GM12878 (cell line): Measurements from ENCODE around the gene MARK4. TPM values are rescaled to one million over a fixed set of nuclear protein-coding genes. Genes with fewer than 3 reads are reported as not detected.

Experiments used
- ATAC-seq: fragments of 200-7000 bp; cut with Tn5 transposase; 3 replicates; pipeline ENCODE4 v1.9.1; 2020; ENCODE audit warnings: mild to moderate bottlenecking, moderate library complexity
- BruUV-seq: library from RNA; stranded (reverse); fragments of 400-500 nt; replicated peaks from 2 replicates; lab custom pipeline; 2021; lab: Mats Ljungman, UMichigan
- CTCF ChIA-PET: fragments of 300-600 bp; sonication (Branson Sonifier 250); formaldehyde crosslinking; extraction: SDS; loops from one replicate; lab custom pipeline; 2021; ENCODE audit warnings: inconsistent platforms; lab: Yijun Ruan, JAX
- POLR2A ChIA-PET: fragments of 350-600 bp; formaldehyde crosslinking; extraction: SDS; loops from one replicate; lab custom pipeline; 2021; ENCODE audit warnings: inconsistent platforms; lab: Charles Lee
- RAD21 ChIA-PET: fragments of 300-600 bp; sonication (Branson Sonifier 250); formaldehyde crosslinking; loops from one replicate; lab custom pipeline; 2023; ENCODE audit warnings: antibody characterized with exemption; ENCODE audit not compliant: unreplicated experiment; lab: Charles Lee
- SMC1A ChIA-PET: fragments of 300-600 bp; sonication (Branson Sonifier 250); formaldehyde crosslinking; loops from one replicate; lab custom pipeline; 2023; ENCODE audit not compliant: unreplicated experiment, uncharacterized antibody; lab: Charles Lee
- DNase-seq: peaks from one replicate; pipeline ENCODE4 v3.0.0-alpha.2; 2011; ENCODE audit warnings: low read depth, low spot score
- FAIRE-seq: peaks from 3 replicates; lab custom pipeline; 2011; peaks lifted over from hg19 to GRCh38; lab: Jason Lieb, UNC
- H2AFZ ChIP-seq: 2 replicates; pipeline ENCODE4 v1.6.0; 2011; ENCODE audit warnings: low read depth, low read length, control low read depth; ENCODE audit not compliant: control insufficient read depth
- H3K27ac ChIP-seq: 2 replicates; pipeline ENCODE4 v1.5.1; 2011; ENCODE audit warnings: control low read depth; ENCODE audit not compliant: control insufficient read depth, insufficient read depth
- H3K27me3 ChIP-seq, 2 experiments: replicated peaks in 1 of 2; 2 replicates each; pipeline versions ENCODE4 v1.6.0 to v1.6.1; 2011; ENCODE audit warnings: low read length in 1 of 2; ENCODE audit not compliant: control insufficient read depth in 2 of 2, insufficient read depth in 2 of 2
- H3K36me3 ChIP-seq, 2 experiments: 2 replicates each; pipeline ENCODE4 v1.5.1; 2011; ENCODE audit warnings: low read length in 1 of 2; ENCODE audit not compliant: control insufficient read depth in 2 of 2, insufficient read depth in 2 of 2
- H3K4me1 ChIP-seq: 2 replicates; pipeline ENCODE4 v1.6.1; 2011; ENCODE audit warnings: mild to moderate bottlenecking, low read length, moderate library complexity, mixed read lengths; ENCODE audit not compliant: control insufficient read depth, insufficient read depth
- H3K4me2 ChIP-seq: 2 replicates; pipeline ENCODE4 v1.6.0; 2011; ENCODE audit warnings: control low read depth; ENCODE audit not compliant: control insufficient read depth, insufficient read depth
- H3K4me3 ChIP-seq: fragments of 200-600 bp; sonication (generic); 2 replicates; pipeline ENCODE4 v1.5.1; 2016
- H3K79me2 ChIP-seq: 2 replicates; pipeline ENCODE4 v1.6.0; 2011; ENCODE audit warnings: low read length; ENCODE audit not compliant: control insufficient read depth, insufficient read depth
- H3K9ac ChIP-seq: 2 replicates; pipeline ENCODE4 v1.8.0; 2011; ENCODE audit warnings: low read length, control low read depth, mixed read lengths; ENCODE audit not compliant: control insufficient read depth, insufficient read depth
- H3K9me3 ChIP-seq: replicated peaks from 3 replicates; pipeline ENCODE4 v1.5.1; 2011; ENCODE audit warnings: mild to moderate bottlenecking, low read length; ENCODE audit not compliant: control insufficient read depth, insufficient read depth
- H4K20me1 ChIP-seq: 2 replicates; pipeline ENCODE4 v1.6.0; 2011; ENCODE audit not compliant: control insufficient read depth, insufficient read depth
- CHD2 ChIP-seq: IDR thresholded peaks from 2 replicates; pipeline ENCODE4 v1.6.1; 2011; ENCODE audit warnings: low read depth, low read length, improper control_type of control experiment, borderline replicate concordance
- CUX1 ChIP-seq: IDR thresholded peaks from 2 replicates; pipeline ENCODE4 v1.6.1; 2012; ENCODE audit warnings: improper control_type of control experiment, low read depth, low read length; ENCODE audit not compliant: insufficient replicate concordance
- HSF1 ChIP-seq: fragments of 150-350 bp; IDR thresholded peaks from 2 replicates; pipeline ENCODE4 v1.6.1; 2014; ENCODE audit warnings: mild to moderate bottlenecking, low read depth, low read length
- NBN ChIP-seq: fragments of 450-650 bp; IDR thresholded peaks from 2 replicates; pipeline ENCODE4 v1.6.1; 2016
- NFXL1 ChIP-seq: fragments of 450-650 bp; IDR thresholded peaks from 2 replicates; pipeline ENCODE4 v1.6.1; 2017; ENCODE audit warnings: antibody characterized with exemption, mild to moderate bottlenecking, borderline replicate concordance
- NFYA ChIP-seq: IDR thresholded peaks from 2 replicates; pipeline ENCODE4 v1.6.1; 2011; ENCODE audit warnings: low read depth, mild to moderate bottlenecking, low read length, improper control_type of control experiment, borderline replicate concordance
- NR2F1 ChIP-seq: fragments of 450-650 bp; conservative IDR thresholded peaks from 2 replicates; pipeline ENCODE4 v1.6.1; 2017; ENCODE audit warnings: mild to moderate bottlenecking
- PAX5 ChIP-seq: IDR thresholded peaks from 2 replicates; pipeline ENCODE4 v1.6.1; 2011; ENCODE audit warnings: low read depth, low read length, borderline replicate concordance
- TCF12 ChIP-seq: IDR thresholded peaks from 2 replicates; pipeline ENCODE4 v1.6.1; 2011; ENCODE audit warnings: low read depth, mild to moderate bottlenecking, low read length
- ZNF24 ChIP-seq: fragments of 450-650 bp; IDR thresholded peaks from 2 replicates; pipeline ENCODE4 v1.6.1; 2017; ENCODE audit warnings: antibody characterized with exemption, mild to moderate bottlenecking
- ZNF274 ChIP-seq: IDR thresholded peaks from one replicate; pipeline ENCODE4 v1.8.0; 2011; ENCODE audit not compliant: insufficient read length, insufficient read depth
- WGBS: methylation state at CpG from one replicate; pipeline ENCODE4 v1.1.6; 2016; ENCODE audit warnings: low lambda C conversion rate; ENCODE audit not compliant: insufficient replicate concordance, insufficient coverage; ENCODE audit errors: missing lambda C conversion rate; 5-methylcytosine and 5-hydroxymethylcytosine counted together
- in situ Hi-C: fragments of 300-500 bp; cut with MboI; formaldehyde crosslinking; loops from 9 replicates; pipeline ENCODE4 v1.14.3; 2018; ENCODE audit warnings: mixed read lengths
- intact Hi-C: fragments of 100-400 bp; cut with micrococcal nuclease; formaldehyde crosslinking; loops from one replicate; pipeline ENCODE4 v1.14.2; 2022; ENCODE audit not compliant: unreplicated experiment
- polyA plus RNA-seq, 11 experiments: library from polyadenylated mRNA; depleted of rRNA in 4 of 11; unstranded in 6 of 11; stranded (reverse) in 5 of 11; fragments of >200 nt; fragmentation: Nextera tagmentation in 4 of 11; fragmentation: Illumina TruSeq in 1 of 11; extraction: Ambion mirVana in 4 of 11; extraction: Trizol in 1 of 11; gene quantifications; 1 replicate in 1 of 11; 2 replicates in 10 of 11; pipeline versions ENCODE4 v1.2.1 to v1.2.3, GENCODE V29; 2011 to 2016; ENCODE audit warnings: inconsistent platforms in 2 of 11, missing spikeins in 2 of 11, low read depth in 1 of 11
- total RNA-seq, 4 experiments: library from RNA; depleted of rRNA in 3 of 4; stranded (reverse); fragments of >200 nt in 3 of 4; fragmentation: Illumina TruSeq in 1 of 4; extraction: Trizol in 1 of 4; gene quantifications; 2 replicates each; pipeline versions ENCODE4 v1.2.1 to v1.2.3, GENCODE V29; 2013 to 2021
- TF ChIP-seq, protein P1 (sequence below): IDR thresholded peaks from 2 replicates; pipeline ENCODE4 v1.6.1; 2012; ENCODE audit warnings: low read depth, low read length, improper control_type of control experiment
- TF ChIP-seq, protein P2 (sequence below): fragments of 450-650 bp; IDR thresholded peaks from 2 replicates; pipeline ENCODE4 v1.6.1; 2017; ENCODE audit warnings: mild to moderate bottlenecking, low read depth, inconsistent platforms; ENCODE audit not compliant: poor library complexity, severe bottlenecking

Gene MARK4
- total and polyA plus RNA-seq, 10 of the 15 experiments (the other 5 are each of a cell fraction or from before 2014, with no cell fraction given), result 0.66 to 24.3 (median 5.1) TPM

GRCh38 chr19:45243144-45243732 is 7.8 kb upstream of the MARK4 start (continued):
- TF ChIP-seq NFYA (no peak), TCF12 (no peak), CUX1 (no peak), NBN (no peak)
- TF ChIP-seq, protein P1, sequence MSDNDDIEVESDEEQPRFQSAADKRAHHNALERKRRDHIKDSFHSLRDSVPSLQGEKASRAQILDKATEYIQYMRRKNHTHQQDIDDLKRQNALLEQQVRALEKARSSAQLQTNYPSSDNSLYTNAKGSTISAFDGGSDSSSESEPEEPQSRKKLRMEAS, result no peak

- ChIA-PET CTCF (no interaction called here), POLR2A (no interaction called here), SMC1A (no interaction called here), RAD21 (no interaction called here)
- 32% methylated on average over 15 of the region's 15 CpGs for WGBS
- Histone ChIP-seq H4K20me1 (no peaks in the 10 kb centered on the region), H2AFZ (no peak overlapping the region), H3K27me3 (no peaks in the 10 kb centered on the region), H3K9me3 (no peaks in the 10 kb centered on the region), H3K4me2 (no peak overlapping the region), H3K79me2 (no peaks in the 10 kb centered on the region), H3K4me1 (peaks cover 4% of the 10 kb centered on the region; the same call in 1 of the 2 replicates), H3K27ac (no peak overlapping the region), H3K9ac (no peak overlapping the region), H3K4me3 (no peak overlapping the region), H3K36me3 (no peaks in the 10 kb centered on the region)
- in situ Hi-C loops, result no loop called here
- intact Hi-C loops, result no loop called here
- ATAC-seq, result no peak
- no TSS peak for BruUV-seq
- no peak for FAIRE-seq
- DNase-seq, result no peak
- TF ChIP-seq HSF1 (no peak), ZNF24 (no peak), NFXL1 (no peak), NR2F1 (no peak), CHD2 (no peak), PAX5 (no peak), ZNF274 (no peak)
- TF ChIP-seq, protein P2, sequence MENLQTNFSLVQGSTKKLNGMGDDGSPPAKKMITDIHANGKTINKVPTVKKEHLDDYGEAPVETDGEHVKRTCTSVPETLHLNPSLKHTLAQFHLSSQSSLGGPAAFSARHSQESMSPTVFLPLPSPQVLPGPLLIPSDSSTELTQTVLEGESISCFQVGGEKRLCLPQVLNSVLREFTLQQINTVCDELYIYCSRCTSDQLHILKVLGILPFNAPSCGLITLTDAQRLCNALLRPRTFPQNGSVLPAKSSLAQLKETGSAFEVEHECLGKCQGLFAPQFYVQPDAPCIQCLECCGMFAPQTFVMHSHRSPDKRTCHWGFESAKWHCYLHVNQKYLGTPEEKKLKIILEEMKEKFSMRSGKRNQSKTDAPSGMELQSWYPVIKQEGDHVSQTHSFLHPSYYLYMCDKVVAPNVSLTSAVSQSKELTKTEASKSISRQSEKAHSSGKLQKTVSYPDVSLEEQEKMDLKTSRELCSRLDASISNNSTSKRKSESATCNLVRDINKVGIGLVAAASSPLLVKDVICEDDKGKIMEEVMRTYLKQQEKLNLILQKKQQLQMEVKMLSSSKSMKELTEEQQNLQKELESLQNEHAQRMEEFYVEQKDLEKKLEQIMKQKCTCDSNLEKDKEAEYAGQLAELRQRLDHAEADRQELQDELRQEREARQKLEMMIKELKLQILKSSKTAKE, result no peak
These were observed 6.8 kb upstream of the MARK4 start for GRCh38 chr19:45244133-45244794.
